HG02970 (cell line): Measurements from ENCODE around the gene RASGRP4.
"Not testable (repeated sequence)": the region's sequence is repeated elsewhere in the genome, so short reads cannot be mapped to it uniquely, and the experiment has no call there.

Experiments
- ATAC-seq: cut with Tn5 transposase; IDR thresholded peaks from one replicate; pipeline ENCODE4 v1.9.1; 2021; ENCODE audit warnings: mild to moderate bottlenecking, moderate library complexity, moderate number of reproducible peaks; ENCODE audit not compliant: unreplicated experiment, low FRiP score

RASGRP4 gene

GRCh38 chr19:38375098-38375493 lies 50.9 kb downstream of the RASGRP4 start:
- ATAC-seq = no peak

- ATAC-seq = peak; percentile 92
These were observed 51.5 kb downstream of the RASGRP4 start, which contains the start of gene PSMD8 for GRCh38 chr19:38374332-38375097. Gene PSMD8 (plus strand): TSS chr19:38374571. CDS start chr19:38374602, 31 bp downstream.

- no peak for ATAC-seq
These were observed 52.1 kb downstream of the RASGRP4 start for GRCh38 chr19:38373907-38374331.

GRCh38 chr19:38371081-38371480 lies 54.9 kb downstream of the RASGRP4 start:
- no peak for ATAC-seq

GRCh38 chr19:38370299-38370698 lies 55.7 kb downstream of the RASGRP4 start:
- no peak for ATAC-seq

GRCh38 chr19:38369584-38369983 lies 56.4 kb downstream of the RASGRP4 start:
- no peak for ATAC-seq

- ATAC-seq = no peak
These were observed 59.0 kb downstream of the RASGRP4 start for GRCh38 chr19:38367041-38367440.

GRCh38 chr19:38362946-38363688 lies 62.9 kb downstream of the RASGRP4 start:
- ATAC-seq = not testable (repeated sequence)

- ATAC-seq = peak; percentile 18
These were observed 63.7 kb downstream of the RASGRP4 start for GRCh38 chr19:38362076-38362945.

GRCh38 chr19:38361633-38362075 lies 64.4 kb downstream of the RASGRP4 start:
- peak; percentile 55 for ATAC-seq

- ATAC-seq = no peak
These were observed 65.0 kb downstream of the RASGRP4 start for GRCh38 chr19:38360839-38361631.

GRCh38 chr19:38360351-38360750 lies 65.7 kb downstream of the RASGRP4 start:
- no peak for ATAC-seq

- no peak for ATAC-seq
These were observed 66.6 kb downstream of the RASGRP4 start for GRCh38 chr19:38359242-38360021.
